Naive B cell (primary cell): Measurements from ENCODE around the gene F5. TPM values are rescaled to one million over a fixed set of nuclear protein-coding genes. Genes with fewer than 3 reads are reported as not detected.
"Not testable (repeated sequence)": the region's sequence is repeated elsewhere in the genome, so short reads cannot be mapped to it uniquely, and the experiment has no call there.

Experiments used
- ATAC-seq, 2 donors: fragments of 150-1000 bp; cut with Tn5 transposase; 2 replicates each; pipeline ENCODE4 v1.10.0; 2021; ENCODE audit warnings: low read depth in 2 of 2, mild to moderate bottlenecking in 2 of 2, moderate library complexity in 2 of 2
- DNase-seq: peaks from one replicate; pipeline ENCODE4 v3.0.0; 2022
- H3K27ac Mint-ChIP-seq, 6 donors: one replicate each; pipeline ENCODE4 v1.8.0; 2020 to 2022; ENCODE audit warnings: mild to moderate bottlenecking in 6 of 6, mixed read lengths in 6 of 6, moderate library complexity in 5 of 6, inconsistent platforms in 2 of 6
- H3K27me3 Mint-ChIP-seq, 3 donors: one replicate each; pipeline ENCODE4 v1.8.0; 2021 to 2022; ENCODE audit warnings: mixed read lengths in 3 of 3, mild to moderate bottlenecking in 1 of 3
- H3K36me3 Mint-ChIP-seq, 2 donors: one replicate each; pipeline ENCODE4 v1.8.0; 2020 to 2022; ENCODE audit warnings: mixed read lengths in 2 of 2, inconsistent platforms in 1 of 2, mild to moderate bottlenecking in 1 of 2
- H3K4me1 Mint-ChIP-seq, 3 donors: one replicate each; pipeline ENCODE4 v1.8.0; 2020 to 2022; ENCODE audit warnings: mixed read lengths in 3 of 3, inconsistent platforms in 1 of 3, mild to moderate bottlenecking in 1 of 3, moderate library complexity in 1 of 3
- H3K4me3 Mint-ChIP-seq, 8 donors: one replicate each; pipeline ENCODE4 v1.8.0; 2020 to 2022; ENCODE audit warnings: mild to moderate bottlenecking in 8 of 8, mixed read lengths in 8 of 8, moderate library complexity in 8 of 8, inconsistent platforms in 2 of 8
- H3K9me3 Mint-ChIP-seq, 7 donors: one replicate each; pipeline ENCODE4 v1.8.0; 2020 to 2022; ENCODE audit warnings: mixed read lengths in 7 of 7, mild to moderate bottlenecking in 5 of 7, inconsistent platforms in 2 of 7, moderate library complexity in 1 of 7
- polyA plus RNA-seq, 6 donors: library from polyadenylated mRNA; unstranded; fragments of 300-500 nt; fragmentation: Illumina TruSeq; gene quantifications; one replicate each; pipeline ENCODE4 v1.2.3, GENCODE V29; 2021; ENCODE audit warnings: low read depth in 6 of 6

The F5 gene
- polyA plus RNA-seq, 6 donors from 2014 or later = 0.06 TPM; not detected in 5

DNA sequence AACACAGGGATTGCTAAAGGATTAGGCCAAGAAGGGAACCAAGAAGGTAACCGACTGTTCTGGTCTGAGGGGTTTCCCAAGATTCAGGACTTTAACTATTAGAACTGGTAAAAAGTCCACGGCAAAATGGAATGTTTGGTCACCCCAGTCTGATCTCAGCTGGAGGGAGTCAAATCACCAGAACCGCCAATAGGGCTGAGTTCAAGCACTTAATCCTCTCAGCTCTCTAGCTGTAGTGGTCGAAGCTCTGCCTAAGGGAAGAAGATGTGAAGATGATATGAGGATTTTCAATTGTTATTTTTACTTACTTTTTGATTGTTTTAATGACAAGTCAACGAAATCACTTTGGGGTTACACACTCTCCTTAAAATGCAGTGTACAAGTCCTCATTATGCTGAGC is 29.1 kb downstream of the F5 start:
- DNase-seq = no peak
- Mint-ChIP-seq H3K4me3 (no peak overlapping the region), H3K27me3 (peaks cover 0 to 10% (median 8%) of the 10 kb centered on the region in 3 donors), H3K36me3 (no peaks in the 10 kb centered on the region), H3K4me1 (no peaks in the 10 kb centered on the region), H3K9me3 (no peaks in the 10 kb centered on the region), H3K27ac (no peak overlapping the region)
- ATAC-seq = no peak

DNA sequence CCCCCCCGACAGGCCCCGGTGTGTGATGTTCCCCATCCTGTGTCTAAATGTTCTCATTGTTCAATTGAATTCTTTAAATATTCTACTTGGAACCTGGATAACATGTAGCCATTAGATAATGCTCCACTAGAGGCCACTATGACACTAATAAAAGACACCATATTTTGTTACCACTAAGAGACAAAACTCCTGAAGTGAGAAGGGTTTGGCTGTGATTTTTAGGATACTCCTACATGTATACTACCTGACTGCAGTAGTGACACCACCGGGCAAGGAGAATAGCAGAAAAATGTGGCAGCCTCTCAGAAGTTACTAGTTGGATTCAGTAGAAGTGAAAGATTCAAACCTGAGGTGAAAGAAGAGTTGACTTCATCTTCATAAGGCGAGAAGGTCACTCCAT is 36.0 kb downstream of the F5 start:
- DNase-seq (peak; percentile 29), ATAC-seq (peak; percentile 65 to 75)
- H3K4me3 Mint-ChIP-seq = no peak overlapping the region
- H3K9me3 Mint-ChIP-seq = no peaks in the 10 kb centered on the region
- no peak overlapping the region for H3K27ac Mint-ChIP-seq
- peaks cover 0 to 3% (median 0%) of the 10 kb centered on the region in 3 donors for H3K4me1 Mint-ChIP-seq
- H3K36me3 Mint-ChIP-seq = no peaks in the 10 kb centered on the region
- H3K27me3 Mint-ChIP-seq = peaks cover 0 to 10% (median 4%) of the 10 kb centered on the region in 3 donors

DNA sequence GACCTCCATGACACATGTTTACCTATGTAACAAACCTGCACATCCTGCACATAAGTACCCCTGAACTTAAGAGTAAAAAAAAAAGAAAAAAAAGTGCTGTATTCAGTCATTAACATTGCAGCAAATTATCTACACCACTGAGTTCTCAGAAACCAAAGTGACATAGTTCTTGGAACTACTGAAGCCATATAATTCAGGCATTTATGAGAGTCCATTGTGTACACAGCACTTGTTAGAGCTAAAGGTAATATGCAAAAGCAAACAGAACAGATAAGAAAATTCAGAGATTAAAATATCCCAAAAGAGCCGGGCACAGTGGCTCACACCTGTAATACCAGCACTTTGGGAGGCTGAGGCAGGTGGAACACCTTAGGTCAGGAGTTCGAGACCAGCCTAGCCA is 38.0 kb downstream of the F5 start:
- Mint-ChIP-seq H3K36me3 (no peaks in the 10 kb centered on the region), H3K9me3 (no peaks in the 10 kb centered on the region), H3K27me3 (peaks cover 0 to 10% (median 4%) of the 10 kb centered on the region in 3 donors), H3K4me3 (no peak overlapping the region), H3K4me1 (peaks cover 0 to 3% (median 0%) of the 10 kb centered on the region in 3 donors), H3K27ac (no peak overlapping the region)
- ATAC-seq (no peak), DNase-seq (no peak)

DNA sequence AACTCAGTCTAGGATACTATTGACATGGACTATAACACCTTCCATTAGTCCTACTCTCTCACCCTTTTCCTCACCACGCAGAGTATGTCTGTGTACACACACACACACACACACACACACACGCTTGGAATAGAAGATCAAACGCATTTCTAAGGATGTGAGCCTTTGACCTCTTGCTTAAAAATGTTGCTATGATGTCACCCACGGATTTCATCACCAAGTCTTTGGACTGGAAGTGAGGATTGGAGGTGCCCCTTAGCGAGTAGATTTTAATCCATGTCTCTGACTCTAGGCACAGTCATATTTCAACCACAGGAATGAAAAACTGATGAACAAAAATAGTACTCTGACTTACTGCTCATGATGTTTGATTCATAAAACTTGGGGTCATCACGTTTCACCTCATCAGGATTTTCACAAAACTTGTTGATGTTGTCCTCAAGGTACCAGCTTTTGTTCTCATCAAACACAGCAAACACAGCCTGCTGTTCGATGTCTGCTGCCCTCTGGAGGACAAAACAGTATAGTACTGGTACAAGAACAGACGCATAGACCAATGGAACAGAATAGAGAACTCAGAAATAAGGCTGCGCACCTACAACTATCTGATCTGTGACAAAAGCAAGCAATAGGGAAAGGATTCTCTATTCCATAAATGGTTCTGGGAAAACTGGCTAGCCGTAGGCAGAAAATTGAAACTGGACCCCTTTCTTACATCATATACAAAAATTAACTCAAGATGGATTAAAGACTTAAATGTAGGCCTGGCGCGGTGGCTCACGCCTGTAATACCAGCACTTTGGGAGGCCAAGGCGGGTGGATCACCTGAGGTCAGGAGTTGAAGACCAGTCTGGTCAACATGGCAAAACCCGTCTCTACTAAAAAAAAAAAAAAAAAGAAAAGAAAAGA is 39.9 kb downstream of the F5 start:
- peaks cover 0 to 3% (median 0%) of the 10 kb centered on the region in 3 donors for H3K4me1 Mint-ChIP-seq
- H3K9me3 Mint-ChIP-seq = no peaks in the 10 kb centered on the region
- H3K4me3 Mint-ChIP-seq = no peak overlapping the region
- ATAC-seq (peak; percentile 68 to 85), DNase-seq (peak; percentile 61)
- peaks cover 4 to 11% (median 10%) of the 10 kb centered on the region in 3 donors for H3K27me3 Mint-ChIP-seq
- H3K36me3 Mint-ChIP-seq = no peaks in the 10 kb centered on the region
- H3K27ac Mint-ChIP-seq = peak overlapping the region in 1 of 6 donors; percentile 60

DNA sequence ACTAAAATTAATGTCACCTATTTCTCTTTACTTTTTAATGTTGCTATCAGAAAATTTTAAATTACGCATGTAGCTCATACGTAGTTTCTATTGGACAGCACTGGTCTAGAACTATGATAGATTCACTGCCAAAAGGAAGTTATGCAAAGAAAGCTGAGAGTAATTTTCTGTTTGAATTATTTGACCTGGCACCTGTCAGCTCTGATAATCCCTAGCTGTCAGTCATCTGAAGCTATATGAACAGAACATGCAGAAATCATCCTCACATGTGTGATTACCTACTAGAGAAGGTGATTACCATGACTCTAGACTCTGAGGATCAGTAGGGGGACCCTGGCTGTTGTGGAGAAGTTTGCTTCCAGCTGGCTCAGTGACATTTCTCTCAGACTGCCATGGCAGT is 40.8 kb downstream of the F5 start:
- ATAC-seq (no peak), DNase-seq (no peak)
- H3K9me3 Mint-ChIP-seq = no peaks in the 10 kb centered on the region
- peaks cover 0 to 3% (median 0%) of the 10 kb centered on the region in 3 donors for H3K4me1 Mint-ChIP-seq
- peaks cover 4 to 11% (median 10%) of the 10 kb centered on the region in 3 donors for H3K27me3 Mint-ChIP-seq
- H3K4me3 Mint-ChIP-seq = no peak overlapping the region
- no peak overlapping the region for H3K27ac Mint-ChIP-seq
- H3K36me3 Mint-ChIP-seq = no peaks in the 10 kb centered on the region

GRCh38 chr1:169538998-169539871 is 47.0 kb downstream of the F5 start:
- Mint-ChIP-seq H3K27ac (no peak overlapping the region), H3K4me3 (no peak overlapping the region), H3K27me3 (peaks cover 4 to 11% (median 5%) of the 10 kb centered on the region in 3 donors), H3K4me1 (no peaks in the 10 kb centered on the region), H3K9me3 (no peaks in the 10 kb centered on the region), H3K36me3 (no peaks in the 10 kb centered on the region)
- DNase-seq (no peak), ATAC-seq (no peak)

GRCh38 chr1:169534653-169535052 is 51.6 kb downstream of the F5 start:
- peaks cover 8 to 21% (median 9%) of the 10 kb centered on the region in 3 donors for H3K27me3 Mint-ChIP-seq
- no peaks in the 10 kb centered on the region for H3K9me3 Mint-ChIP-seq
- no peak overlapping the region for H3K4me3 Mint-ChIP-seq
- ATAC-seq = no peak
- no peaks in the 10 kb centered on the region for H3K4me1 Mint-ChIP-seq
- H3K27ac Mint-ChIP-seq = no peak overlapping the region
- H3K36me3 Mint-ChIP-seq = no peaks in the 10 kb centered on the region
- no peak for DNase-seq

DNA sequence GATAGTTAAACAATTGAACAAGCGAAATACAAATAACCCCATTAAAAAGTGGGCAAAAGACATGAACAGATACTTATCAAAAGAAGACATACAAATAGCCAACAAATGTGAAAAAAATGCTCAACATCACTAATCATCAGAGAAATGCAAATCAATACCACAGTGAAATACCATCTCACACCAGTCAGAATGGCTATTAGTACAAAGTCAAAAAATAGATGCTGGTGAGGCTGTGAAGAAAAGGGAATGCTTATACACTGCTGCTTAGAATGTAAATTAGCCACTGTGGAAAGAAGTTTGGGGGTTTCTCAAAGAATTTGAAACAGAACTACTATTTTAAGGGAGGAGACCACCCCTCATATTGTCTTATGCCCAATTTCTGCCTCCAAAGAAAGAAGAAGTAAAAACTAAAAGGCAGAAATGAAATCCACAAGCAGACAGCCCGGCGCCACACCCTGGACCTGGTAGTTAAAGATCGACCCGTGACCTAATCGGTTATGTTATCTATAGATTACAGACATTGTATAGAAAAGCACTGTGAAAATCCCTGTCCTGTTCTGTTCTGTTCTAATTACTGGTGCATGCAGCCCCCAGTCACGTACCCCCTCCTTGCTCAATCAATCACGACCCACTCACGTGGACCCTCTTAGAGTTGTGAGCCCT is 52.6 kb downstream of the F5 start:
- not testable (repeated sequence) for H3K4me1 Mint-ChIP-seq, ATAC-seq, H3K27ac Mint-ChIP-seq, DNase-seq, H3K36me3 Mint-ChIP-seq, H3K4me3 Mint-ChIP-seq, H3K9me3 Mint-ChIP-seq
- peaks cover 9 to 21% (median 15%) of the 10 kb centered on the region in 3 donors for H3K27me3 Mint-ChIP-seq

GRCh38 chr1:169530448-169530847 is 55.8 kb downstream of the F5 start:
- peaks cover 9 to 21% (median 17%) of the 10 kb centered on the region in 3 donors for H3K27me3 Mint-ChIP-seq
- H3K27ac Mint-ChIP-seq = no peak overlapping the region
- no peaks in the 10 kb centered on the region for H3K36me3 Mint-ChIP-seq
- no peaks in the 10 kb centered on the region for H3K9me3 Mint-ChIP-seq
- no peak overlapping the region for H3K4me3 Mint-ChIP-seq
- no peak for DNase-seq
- no peak for ATAC-seq
- H3K4me1 Mint-ChIP-seq = peaks cover 0 to 8% (median 2%) of the 10 kb centered on the region in 3 donors

GRCh38 chr1:169529068-169529642 is 57.1 kb downstream of the F5 start:
- ATAC-seq = no peak
- Mint-ChIP-seq H3K36me3 (no peaks in the 10 kb centered on the region), H3K27ac (peak overlapping the region in 1 of 6 donors; percentile 55), H3K9me3 (no peaks in the 10 kb centered on the region), H3K4me3 (no peak overlapping the region), H3K27me3 (peaks cover 5 to 17% (median 17%) of the 10 kb centered on the region in 3 donors), H3K4me1 (peaks cover 0 to 8% (median 2%) of the 10 kb centered on the region in 3 donors)
- DNase-seq = no peak

GRCh38 chr1:169528215-169529067 is 57.8 kb downstream of the F5 start:
- Mint-ChIP-seq H3K36me3 (no peaks in the 10 kb centered on the region), H3K27me3 (peaks cover 5 to 17% (median 17%) of the 10 kb centered on the region in 3 donors), H3K4me1 (peaks cover 0 to 8% (median 2%) of the 10 kb centered on the region in 3 donors), H3K9me3 (no peaks in the 10 kb centered on the region), H3K27ac (no peak overlapping the region), H3K4me3 (peak overlapping the region in 1 of 8 donors; percentile 10)
- ATAC-seq (no peak), DNase-seq (no peak)
